ENCODE results near the gene TECR.

DNA sequence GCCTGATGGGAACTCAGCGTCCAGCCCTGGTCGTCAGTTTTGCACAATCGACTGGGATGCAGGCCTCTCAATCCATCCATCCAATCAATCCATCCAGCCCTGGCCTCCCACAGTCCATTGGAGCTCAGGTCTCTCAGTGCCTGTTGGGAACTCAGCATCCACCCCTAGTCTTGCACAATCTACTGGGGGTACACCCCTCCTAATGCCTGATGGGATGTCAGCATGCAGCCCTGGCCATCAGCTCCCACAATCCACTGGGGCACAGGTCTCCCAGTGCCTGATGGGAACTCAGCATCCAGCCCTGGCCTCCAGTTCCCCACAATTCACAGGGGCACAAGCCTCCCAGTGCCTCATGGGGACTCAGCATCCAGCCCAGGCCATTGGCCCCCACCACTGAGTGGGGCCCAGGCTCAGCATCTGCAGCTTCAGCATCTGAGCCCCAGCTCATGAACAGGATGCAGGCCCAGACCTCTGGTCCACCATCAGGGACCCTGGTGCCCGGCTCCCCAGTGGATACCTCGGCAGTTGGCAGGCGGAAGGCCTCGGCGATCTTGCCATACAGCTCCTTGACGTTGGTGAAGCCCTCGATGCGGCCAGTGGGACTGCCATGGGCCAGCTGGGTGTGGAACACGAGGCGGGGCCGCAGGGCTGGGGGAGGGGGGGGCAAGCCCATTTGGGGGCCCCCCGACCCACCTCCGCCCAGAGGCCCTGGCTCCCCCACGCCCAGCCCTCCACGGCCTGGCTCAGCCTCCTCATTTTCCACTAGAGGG lies 47.0 kb upstream of the TECR start:
- no peak for TF ChIP-seq POLR2A (IDR thresholded peaks at IDR 0.05)
- no peak for TF ChIP-seq CTCF (IDR thresholded peaks at IDR 0.05)

All from uterus (tissue), 2 donors.